Stimulated activated CD4-positive, alpha-beta T cell treated with anti-CD3 and anti-CD28 coated beads, Interleukin-4, amount 100 ng/mL, for 4 hours (primary cell): Measurements from ENCODE around the gene FEM1B.
A peak's percentile ranks its signal among the peaks of the same experiment; 100 is the strongest.

ENCODE experiments used
- DNase-seq, 2 experiments: peaks; one replicate each; pipeline ENCODE4 v3.0.0-alpha.2; 2020

Gene FEM1B

GRCh38 chr15:68261241-68261640, 16.3 kb upstream of the FEM1B start:
- DNase-seq, result no peak

- DNase-seq, result no peak
Observed at GRCh38 chr15:68261980-68262379, 15.6 kb upstream of the FEM1B start.

GRCh38 chr15:68262514-68263356, 14.8 kb upstream of the FEM1B start:
- DNase-seq, result no peak

GRCh38 chr15:68264282-68264681, 13.3 kb upstream of the FEM1B start:
- DNase-seq, result no peak

- DNase-seq, result no peak
Observed at GRCh38 chr15:68265081-68265480, 12.5 kb upstream of the FEM1B start.

GRCh38 chr15:68265674-68266073, 11.9 kb upstream of the FEM1B start:
- DNase-seq, result no peak

- DNase-seq, result no peak
Observed at GRCh38 chr15:68268405-68268804, 9.1 kb upstream of the FEM1B start.

- DNase-seq, result no peak
Observed at GRCh38 chr15:68271854-68272471, 5.6 kb upstream of the FEM1B start.

GRCh38 chr15:68272721-68273271, 4.7 kb upstream of the FEM1B start:
- no peak for DNase-seq

GRCh38 chr15:68274201-68274848, 3.2 kb upstream of the FEM1B start:
- DNase-seq, result no peak

- DNase-seq, result no peak
Observed at GRCh38 chr15:68275165-68275746, 2.3 kb upstream of the FEM1B start.

- DNase-seq, result no peak
Observed at GRCh38 chr15:68276668-68277067, 877 bp upstream of the FEM1B start.

- no peak for DNase-seq
Observed at GRCh38 chr15:68277131-68277602, 378 bp upstream of the FEM1B start.

- DNase-seq, result peak in 1 of 2 experiments; percentile 63
Observed at GRCh38 chr15:68278345-68278594, 725 bp downstream of the FEM1B start.

GRCh38 chr15:68278595-68279405, 1.3 kb downstream of the FEM1B start:
- peak in 1 of 2 experiments; percentile 14 for DNase-seq

- DNase-seq, result no peak
Observed at GRCh38 chr15:68279779-68280753, 2.5 kb downstream of the FEM1B start.

- DNase-seq, result no peak
Observed at GRCh38 chr15:68281008-68281407, 3.5 kb downstream of the FEM1B start.

GRCh38 chr15:68283401-68283800, 5.9 kb downstream of the FEM1B start:
- no peak for DNase-seq

- DNase-seq, result no peak
Observed at GRCh38 chr15:68284616-68285258, 7.2 kb downstream of the FEM1B start.

- DNase-seq, result no peak
Observed at GRCh38 chr15:68285259-68285980, 7.9 kb downstream of the FEM1B start.
